ENCODE data around the gene SLC25A29. TPM values are rescaled to one million over a fixed set of nuclear protein-coding genes. Genes with fewer than 3 reads are reported as not detected.

SLC25A29 gene
- total and polyA plus RNA-seq, 2 donors from 2014 or later, result 88.5 to 152 TPM

GRCh38 chr14:100323121-100323941 lies 17.1 kb upstream of the SLC25A29 start, which contains the start of gene SLC25A47:
SLC25A47 (plus strand) TSS chr14:100323339; CDS start chr14:100323415, 76 bp downstream.
- no peak for TF ChIP-seq CTCF (IDR thresholded peaks at IDR 0.05; ENCODE audit: borderline replicate concordance, extremely low read depth, insufficient read depth)
- no peaks in the 10 kb centered on the region for H3K9me3 ChIP-seq (ENCODE audit: control insufficient read depth in 2 of 3, insufficient read depth in 1 of 3, low read length in 3 of 3)
- H3K4me1 ChIP-seq (ENCODE audit: control insufficient read depth in 2 of 3, insufficient read depth in 2 of 3, low read depth in 1 of 3, low read length in 3 of 3), result no peaks in the 10 kb centered on the region
- H3K27me3 ChIP-seq (ENCODE audit: control insufficient read depth, insufficient read depth, low read length), result no peaks in the 10 kb centered on the region
- no peak within 1 kb of the TSS for H3K4me3 ChIP-seq (ENCODE audit: low read length in 3 of 3)
- no peak within 1 kb of the TSS for H3K27ac ChIP-seq (ENCODE audit: low read depth in 2 of 2, low read length in 2 of 2)
- intact Hi-C loops (cut with DNase I), result no loop called here
- DNase-seq (no peak), FAIRE-seq (no peak)
- no peak within 1 kb of the TSS for H3K9ac ChIP-seq (ENCODE audit: low read length in 3 of 3)
- no peaks in the 10 kb centered on the region for H3K36me3 ChIP-seq (ENCODE audit: control insufficient read depth in 2 of 3, insufficient read depth in 3 of 3, low read length in 3 of 3)

GRCh38 chr14:100322138-100322957 lies 16.1 kb upstream of the SLC25A29 start:
- Histone ChIP-seq H3K4me3 (ENCODE audit: low read length in 3 of 3) (no peak overlapping the region), H3K27me3 (ENCODE audit: control insufficient read depth, insufficient read depth, low read length) (no peaks in the 10 kb centered on the region), H3K9me3 (ENCODE audit: control insufficient read depth in 2 of 3, insufficient read depth in 1 of 3, low read length in 3 of 3) (no peaks in the 10 kb centered on the region), H3K36me3 (ENCODE audit: control insufficient read depth in 2 of 3, insufficient read depth in 3 of 3, low read length in 3 of 3) (no peaks in the 10 kb centered on the region), H3K4me1 (ENCODE audit: control insufficient read depth in 2 of 3, insufficient read depth in 2 of 3, low read depth in 1 of 3, low read length in 3 of 3) (peaks cover 0 to 2% (median 0%) of the 10 kb centered on the region in 3 donors), H3K9ac (ENCODE audit: low read length in 3 of 3) (no peak overlapping the region), H3K27ac (ENCODE audit: low read depth in 2 of 2, low read length in 2 of 2) (no peak overlapping the region)
- intact Hi-C loops (cut with DNase I), result no loop called here
- FAIRE-seq (no peak), DNase-seq (no peak)
- TF ChIP-seq CTCF (IDR thresholded peaks at IDR 0.05; ENCODE audit: borderline replicate concordance, extremely low read depth, insufficient read depth), result no peak

GRCh38 chr14:100321473-100322137 lies 15.4 kb upstream of the SLC25A29 start:
- FAIRE-seq, result no peak
- Histone ChIP-seq H3K9me3 (ENCODE audit: control insufficient read depth in 2 of 3, insufficient read depth in 1 of 3, low read length in 3 of 3) (no peaks in the 10 kb centered on the region), H3K27me3 (ENCODE audit: control insufficient read depth, insufficient read depth, low read length) (no peaks in the 10 kb centered on the region), H3K4me1 (ENCODE audit: control insufficient read depth in 2 of 3, insufficient read depth in 2 of 3, low read depth in 1 of 3, low read length in 3 of 3) (peaks cover 0 to 3% (median 0%) of the 10 kb centered on the region in 3 donors), H3K27ac (ENCODE audit: low read depth in 2 of 2, low read length in 2 of 2) (no peak overlapping the region), H3K9ac (ENCODE audit: low read length in 3 of 3) (no peak overlapping the region), H3K4me3 (ENCODE audit: low read length in 3 of 3) (no peak overlapping the region), H3K36me3 (ENCODE audit: control insufficient read depth in 2 of 3, insufficient read depth in 3 of 3, low read length in 3 of 3) (no peaks in the 10 kb centered on the region)
- intact Hi-C loops (cut with DNase I), result no loop called here
- no peak for TF ChIP-seq CTCF (IDR thresholded peaks at IDR 0.05; ENCODE audit: borderline replicate concordance, extremely low read depth, insufficient read depth)
- peak in 3 of 5 donors; percentile 35 to 57 (median 39) for DNase-seq

Data from kidney (tissue), 14 donors.